Heart right ventricle (tissue), 16 donors: ENCODE measurements around the gene GGA3. TPM values are rescaled to one million over a fixed set of nuclear protein-coding genes. Genes with fewer than 3 reads are reported as not detected.

Experiments used
- ATAC-seq, 8 donors: fragments of 200-7000 bp; cut with Tn5 transposase; one replicate each; pipeline ENCODE4 v1.9.1; 2020; ENCODE audit warnings: mild to moderate bottlenecking in 8 of 8, moderate library complexity in 8 of 8, moderate number of reproducible peaks in 1 of 8
- DNase-seq, 2 donors: peaks; one replicate each; pipeline ENCODE4 v3.0.0-alpha.2; 2020
- H3K27ac ChIP-seq, 10 donors: fragments of 200-600 bp; sonication (generic) in 2 of 10; one replicate each; pipeline versions ENCODE4 v1.5.0 to v1.8.0; 2020 to 2022; ENCODE audit warnings: mild to moderate bottlenecking in 3 of 10
- H3K27me3 ChIP-seq, 7 donors: fragments of 200-600 bp; one replicate each; pipeline ENCODE4 v1.8.0; 2021 to 2022; ENCODE audit warnings: mild to moderate bottlenecking in 2 of 7
- H3K36me3 ChIP-seq, 9 donors: fragments of 200-600 bp; sonication (generic) in 1 of 9; one replicate each; pipeline versions ENCODE4 v1.5.0 to v1.8.0; 2020 to 2022; ENCODE audit warnings: mild to moderate bottlenecking in 2 of 9
- H3K4me1 ChIP-seq, 9 donors: fragments of 200-600 bp; sonication (generic) in 1 of 9; one replicate each; pipeline versions ENCODE4 v1.5.0 to v1.8.0; 2020 to 2022; ENCODE audit warnings: mild to moderate bottlenecking in 4 of 9
- H3K4me3 ChIP-seq, 10 donors: fragments of 200-600 bp; sonication (generic) in 2 of 10; one replicate each; pipeline versions ENCODE4 v1.5.0 to v1.8.0; 2020 to 2022; ENCODE audit warnings: mild to moderate bottlenecking in 7 of 10, moderate library complexity in 2 of 10
- H3K9me3 ChIP-seq, 11 donors: fragments of 200-600 bp in 10 of 11; sonication (generic) in 2 of 11; one replicate each; pipeline versions ENCODE4 v1.5.0 to v1.8.0; 2013 to 2022; ENCODE audit warnings: mild to moderate bottlenecking in 2 of 11, control low read depth in 1 of 11, moderate library complexity in 1 of 11
- WGBS, 2 donors: extraction: QIAGEN DNeasy Blood & Tissue Kit; methylation state at CpG; one replicate each; pipeline ENCODE4 v1.1.7; 2013; ENCODE audit warnings: inconsistent platforms in 1 of 2; 5-methylcytosine and 5-hydroxymethylcytosine counted together
- intact Hi-C, 10 donors: fragments of 100-400 bp; cut with DNase I; formaldehyde crosslinking; loops; one replicate each; pipeline versions ENCODE4 v1.11.1 to v1.14.2; 2022
- polyA plus RNA-seq, 2 donors: library from polyadenylated mRNA; stranded (reverse); fragments of 200-250 nt; gene quantifications; one replicate each; pipeline ENCODE4 v1.2.3, GENCODE V29; 2013
- total RNA-seq, 10 donors: library from RNA; stranded (reverse); fragmentation: NEBNext Ultra II Directional in 3 of 10; extraction: Animal tissue kit (Norgen Biotek cat#: 25700) in 3 of 10; gene quantifications; one replicate each; pipeline versions ENCODE4 v1.2.1 to v1.2.4, GENCODE V29; 2021 to 2023
- TF ChIP-seq, protein P1 (sequence below), 9 donors: fragments of 200-600 bp; sonication (generic) in 2 of 9; IDR thresholded peaks; one replicate each; pipeline versions ENCODE4 v1.5.0 to v1.8.0; 2021 to 2022; ENCODE audit warnings: antibody characterized with exemption in 9 of 9, mild to moderate bottlenecking in 5 of 9, moderate library complexity in 1 of 9
- donor health status: Arrhythmogenic right ventricular cardiomyopathy.
- donor health status: ischemic (EF 13 %, LVEDD 7.1; RV severe dilation, severe dysfunction).
- donor health status: healthy with polysubstance abuse.
- donor health status: DM: no; HTN: yes; CAD: no.
- donor health status: DM: no; HTN: no; CAD: no.
- donor health status: ischemic (EF 25% LVEDD 6.9; RV normal size, moderate dysfunction).
- donor health status: ischemic (EF 25% LVEDD 5.7; RV mildly dilated, moderate dysfunction).
- donor health status: healthy.
- donor health status: DM: yes; HTN: yes; CAD: no.
- donor health status: Ischemic cardiomyopathy.
- donor health status: ischemic (EF 35%, LVEDD 5.7; RV mildly dilated, moderate dysfunction).
- donor health status: nonischemic (EF 11% LVEDD 7.7; RV severe dilation, severe dysfunction).
- donor health status: DM: yes; HTN: yes; CAD: no.
- donor health status: PGD.
- donor health status: ischemic (EF 29% LVEDD 5.4; RV normal size, mild dysfunction).
- donor health status: nonischemic (EF 23%, LVEDD 6.1; RV moderate dilation, normal function).

The GGA3 gene
- total and polyA plus RNA-seq, 12 donors, result 13.1 to 30.2 (median 20.7) TPM

DNA sequence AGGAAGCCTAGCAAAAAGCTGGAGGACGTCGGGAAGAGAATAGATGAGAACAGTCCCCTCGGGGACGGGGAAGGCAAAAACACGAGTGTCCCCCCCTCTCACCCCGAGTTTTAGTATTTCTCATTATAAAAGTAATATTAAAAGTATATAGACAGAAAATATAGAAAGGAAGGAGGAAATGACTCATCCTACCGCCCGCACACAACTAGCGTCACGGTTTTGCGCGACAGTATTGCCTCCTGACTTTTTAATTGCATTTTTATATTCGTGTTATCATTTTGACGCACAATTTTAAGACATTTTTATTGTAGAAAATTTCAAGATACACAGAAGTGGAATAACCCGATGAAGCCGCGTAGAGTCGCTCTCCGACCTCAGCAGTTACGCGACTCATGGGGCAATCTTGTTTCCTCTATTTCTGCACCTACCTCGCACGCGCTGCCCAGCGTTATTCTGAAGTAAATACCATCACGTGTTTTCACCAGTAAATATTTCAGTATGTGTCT is 28.5 kb upstream of the GGA3 start:
- 4 to 8% methylated on average over 26 of the region's 26 CpGs for WGBS, 2 donors
- peak in 6 of 8 donors; percentile 26 to 51 (median 42) for ATAC-seq
- intact Hi-C loops, result loop anchor here in 2 of 10 donors (1.0 to 2.0 kb wide), 2 partner anchors 19 to 114 kb away; partner anchors contain the start of gene MIF4GD (in 1 of the 2)
- Histone ChIP-seq H3K9me3 (no peaks in the 10 kb centered on the region), H3K4me1 (peaks cover 0 to 48% (median 10%) of the 10 kb centered on the region in 9 donors), H3K27me3 (no peaks in the 10 kb centered on the region), H3K4me3 (peak overlapping the region; percentile 39 to 98 (median 81)), H3K36me3 (peaks cover 0 to 22% (median 0%) of the 10 kb centered on the region in 9 donors), H3K27ac (peak overlapping the region; percentile 46 to 97 (median 90))
- DNase-seq, result peak; percentile 39 to 53
- TF ChIP-seq, protein P1, sequence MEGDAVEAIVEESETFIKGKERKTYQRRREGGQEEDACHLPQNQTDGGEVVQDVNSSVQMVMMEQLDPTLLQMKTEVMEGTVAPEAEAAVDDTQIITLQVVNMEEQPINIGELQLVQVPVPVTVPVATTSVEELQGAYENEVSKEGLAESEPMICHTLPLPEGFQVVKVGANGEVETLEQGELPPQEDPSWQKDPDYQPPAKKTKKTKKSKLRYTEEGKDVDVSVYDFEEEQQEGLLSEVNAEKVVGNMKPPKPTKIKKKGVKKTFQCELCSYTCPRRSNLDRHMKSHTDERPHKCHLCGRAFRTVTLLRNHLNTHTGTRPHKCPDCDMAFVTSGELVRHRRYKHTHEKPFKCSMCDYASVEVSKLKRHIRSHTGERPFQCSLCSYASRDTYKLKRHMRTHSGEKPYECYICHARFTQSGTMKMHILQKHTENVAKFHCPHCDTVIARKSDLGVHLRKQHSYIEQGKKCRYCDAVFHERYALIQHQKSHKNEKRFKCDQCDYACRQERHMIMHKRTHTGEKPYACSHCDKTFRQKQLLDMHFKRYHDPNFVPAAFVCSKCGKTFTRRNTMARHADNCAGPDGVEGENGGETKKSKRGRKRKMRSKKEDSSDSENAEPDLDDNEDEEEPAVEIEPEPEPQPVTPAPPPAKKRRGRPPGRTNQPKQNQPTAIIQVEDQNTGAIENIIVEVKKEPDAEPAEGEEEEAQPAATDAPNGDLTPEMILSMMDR (IDR thresholded peaks at IDR 0.05), result peak in 4 of 9 donors; percentile 25 to 32 (median 26)

DNA sequence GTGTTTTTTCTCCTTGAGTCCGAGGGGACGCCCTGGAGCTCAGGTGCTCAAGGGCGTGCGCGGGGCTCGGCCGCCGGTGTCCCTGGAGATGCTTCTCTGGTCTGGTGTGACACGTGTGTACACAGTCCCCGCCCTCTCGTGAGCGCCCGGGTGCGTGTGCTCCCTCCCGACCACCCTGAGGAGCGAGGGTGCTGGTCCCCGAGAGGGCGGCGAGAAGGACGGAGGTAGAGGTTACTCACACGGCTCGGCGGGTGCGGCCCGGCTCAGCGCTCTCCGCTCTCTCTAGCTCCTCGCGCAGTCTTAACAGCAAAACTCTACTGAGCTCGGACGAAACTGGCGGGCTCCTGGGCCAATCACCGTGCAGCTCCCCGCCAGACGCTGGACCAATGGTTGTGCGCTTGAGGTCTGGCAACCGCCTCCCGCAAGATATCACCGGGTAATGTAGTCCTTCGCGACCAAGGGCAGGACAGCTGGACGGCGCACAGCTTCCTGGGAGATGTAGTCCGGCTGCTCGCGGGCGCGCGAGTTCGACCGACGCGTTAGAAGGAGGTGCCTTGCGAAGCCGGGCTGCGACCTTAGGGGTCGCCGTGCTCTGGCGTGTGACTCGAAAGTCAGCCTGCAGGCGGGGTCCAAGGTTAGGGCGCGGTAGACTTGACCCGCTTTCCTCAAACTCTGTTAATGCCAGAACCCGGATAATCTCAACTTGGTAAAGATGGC is 27.9 kb upstream of the GGA3 start, which contains the start of gene SLC25A19:
Gene SLC25A19 (minus strand): TSS at position 319 of the 717 bp plus-strand sequence. CDS start 2,669 bp downstream, outside the sequence.
- peak; percentile 98 to 100 (median 99) for ATAC-seq
- Histone ChIP-seq H3K27ac (peak within 1 kb of the TSS; percentile 46 to 97 (median 90)), H3K4me3 (peak within 1 kb of the TSS; percentile 59 to 98 (median 90)), H3K4me1 (peaks cover 0 to 42% (median 10%) of the 10 kb centered on the region in 9 donors), H3K27me3 (no peaks in the 10 kb centered on the region), H3K9me3 (no peaks in the 10 kb centered on the region), H3K36me3 (peaks cover 0 to 26% (median 0%) of the 10 kb centered on the region in 9 donors)
- intact Hi-C loops, result loop anchor here in 2 of 10 donors (1.0 to 2.0 kb wide), 2 partner anchors 18 to 115 kb away; partner anchors contain the start of gene MIF4GD (in 1 of the 2)
- peak; percentile 98 to 99 for DNase-seq
- TF ChIP-seq, protein P1 (IDR thresholded peaks at IDR 0.05), result peak in 5 of 9 donors; percentile 16 to 35 (median 28)
- 0% methylated on average over 65 of the region's 65 CpGs for WGBS, 2 donors

DNA sequence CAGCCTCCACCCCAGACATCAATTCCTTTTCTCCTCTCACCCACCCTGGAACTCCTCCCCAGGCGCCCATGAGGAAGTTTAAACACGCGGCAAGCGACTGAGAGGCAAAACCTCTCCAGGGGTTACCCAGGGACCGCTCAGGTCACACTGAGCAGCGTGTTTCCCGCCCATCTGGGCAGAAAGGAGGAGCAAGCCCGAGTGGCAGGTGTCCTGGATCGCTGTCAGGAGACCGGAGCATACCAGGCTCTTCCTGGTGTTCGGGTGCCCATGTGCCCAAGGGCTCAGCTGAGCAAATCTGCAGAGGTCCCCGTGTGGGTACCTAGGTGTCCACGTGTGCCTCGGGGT is 27.3 kb upstream of the GGA3 start:
- TF ChIP-seq, protein P1 (IDR thresholded peaks at IDR 0.05), result no peak
- H3K36me3 ChIP-seq, result peaks cover 0 to 31% (median 0%) of the 10 kb centered on the region in 9 donors
- no peaks in the 10 kb centered on the region for H3K9me3 ChIP-seq
- no peaks in the 10 kb centered on the region for H3K27me3 ChIP-seq
- peak overlapping the region; percentile 59 to 98 (median 90) for H3K4me3 ChIP-seq
- WGBS, 2 donors, result 0 to 1% methylated on average over 14 of the region's 14 CpGs
- intact Hi-C loops, result loop anchor here in 2 of 10 donors (1.0 to 2.0 kb wide), 2 partner anchors 18 to 116 kb away; partner anchors contain the start of gene MIF4GD (in 1 of the 2)
- DNase-seq (no peak), ATAC-seq (peak; percentile 3 to 32 (median 14))
- peaks cover 0 to 37% (median 10%) of the 10 kb centered on the region in 9 donors for H3K4me1 ChIP-seq
- H3K27ac ChIP-seq, result peak overlapping the region in 9 of 10 donors; percentile 70 to 97 (median 90)

DNA sequence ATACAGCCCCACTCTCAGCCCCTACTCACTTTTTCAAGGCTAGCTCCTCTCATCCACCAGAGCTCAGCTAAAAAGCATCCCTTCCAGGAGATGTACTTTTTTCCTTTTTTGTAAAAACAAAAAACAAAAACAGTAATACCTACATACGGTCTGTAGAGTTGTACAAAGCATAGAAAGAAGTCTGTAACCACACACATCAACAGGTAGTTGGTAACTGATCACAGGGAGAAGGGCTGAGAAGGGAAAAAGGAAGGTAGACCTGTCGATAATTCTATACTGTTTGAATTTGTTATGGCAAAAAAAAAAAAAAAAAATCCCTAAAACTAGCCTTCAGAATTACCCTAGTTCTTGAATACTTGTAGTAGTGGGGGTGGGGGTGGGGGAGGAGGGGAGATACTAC is 27.0 kb upstream of the GGA3 start:
- DNase-seq (no peak), ATAC-seq (no peak)
- peaks cover 0 to 35% (median 0%) of the 10 kb centered on the region in 9 donors for H3K36me3 ChIP-seq
- 31 to 42% methylated on average over 2 of the region's 2 CpGs for WGBS, 2 donors
- no peaks in the 10 kb centered on the region for H3K27me3 ChIP-seq
- peak overlapping the region in 9 of 10 donors; percentile 59 to 98 (median 86) for H3K4me3 ChIP-seq
- intact Hi-C loops, result loop anchor here in 1 of 10 donors (2.0 kb wide), 1 partner anchor 18 kb away; the partner anchor contains the start of gene MIF4GD
- H3K27ac ChIP-seq, result peak overlapping the region in 1 of 10 donors; percentile 96
- TF ChIP-seq, protein P1 (IDR thresholded peaks at IDR 0.05), result no peak
- no peaks in the 10 kb centered on the region for H3K9me3 ChIP-seq
- peaks cover 0 to 33% (median 10%) of the 10 kb centered on the region in 9 donors for H3K4me1 ChIP-seq
